ENCODE results near the gene RFC4. TPM values are rescaled to one million over a fixed set of nuclear protein-coding genes. Genes with fewer than 3 reads are reported as not detected.

RFC4 gene
- total and polyA plus RNA-seq, 9 of the 15 experiments (the other 6 are each of a cell fraction or from before 2014, with no cell fraction given), result 105 to 227 (median 180) TPM

GRCh38 chr3:186746008-186746407, 60.3 kb downstream of the RFC4 start (continued):
- TF ChIP-seq, protein P1, sequence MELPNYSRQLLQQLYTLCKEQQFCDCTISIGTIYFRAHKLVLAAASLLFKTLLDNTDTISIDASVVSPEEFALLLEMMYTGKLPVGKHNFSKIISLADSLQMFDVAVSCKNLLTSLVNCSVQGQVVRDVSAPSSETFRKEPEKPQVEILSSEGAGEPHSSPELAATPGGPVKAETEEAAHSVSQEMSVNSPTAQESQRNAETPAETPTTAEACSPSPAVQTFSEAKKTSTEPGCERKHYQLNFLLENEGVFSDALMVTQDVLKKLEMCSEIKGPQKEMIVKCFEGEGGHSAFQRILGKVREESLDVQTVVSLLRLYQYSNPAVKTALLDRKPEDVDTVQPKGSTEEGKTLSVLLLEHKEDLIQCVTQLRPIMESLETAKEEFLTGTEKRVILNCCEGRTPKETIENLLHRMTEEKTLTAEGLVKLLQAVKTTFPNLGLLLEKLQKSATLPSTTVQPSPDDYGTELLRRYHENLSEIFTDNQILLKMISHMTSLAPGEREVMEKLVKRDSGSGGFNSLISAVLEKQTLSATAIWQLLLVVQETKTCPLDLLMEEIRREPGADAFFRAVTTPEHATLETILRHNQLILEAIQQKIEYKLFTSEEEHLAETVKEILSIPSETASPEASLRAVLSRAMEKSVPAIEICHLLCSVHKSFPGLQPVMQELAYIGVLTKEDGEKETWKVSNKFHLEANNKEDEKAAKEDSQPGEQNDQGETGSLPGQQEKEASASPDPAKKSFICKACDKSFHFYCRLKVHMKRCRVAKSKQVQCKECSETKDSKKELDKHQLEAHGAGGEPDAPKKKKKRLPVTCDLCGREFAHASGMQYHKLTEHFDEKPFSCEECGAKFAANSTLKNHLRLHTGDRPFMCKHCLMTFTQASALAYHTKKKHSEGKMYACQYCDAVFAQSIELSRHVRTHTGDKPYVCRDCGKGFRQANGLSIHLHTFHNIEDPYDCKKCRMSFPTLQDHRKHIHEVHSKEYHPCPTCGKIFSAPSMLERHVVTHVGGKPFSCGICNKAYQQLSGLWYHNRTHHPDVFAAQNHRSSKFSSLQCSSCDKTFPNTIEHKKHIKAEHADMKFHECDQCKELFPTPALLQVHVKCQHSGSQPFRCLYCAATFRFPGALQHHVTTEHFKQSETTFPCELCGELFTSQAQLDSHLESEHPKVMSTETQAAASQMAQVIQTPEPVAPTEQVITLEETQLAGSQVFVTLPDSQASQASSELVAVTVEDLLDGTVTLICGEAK (IDR thresholded peaks at IDR 0.05), result peak; percentile 24; the same call in 1 of the 2 replicates
- TF ChIP-seq, protein P1 (CRISPR knock-in tag; IDR thresholded peaks at IDR 0.05), result no peak
- TF ChIP-seq KAT7 (CRISPR knock-in tag; IDR thresholded peaks at IDR 0.05; ENCODE audit: borderline replicate concordance) (no peak), MYC (IDR thresholded peaks at IDR 0.05; ENCODE audit: low read depth, low read length) (peak; percentile 29; the same call in 1 of the 2 replicates), MYC (CRISPR knock-in tag; IDR thresholded peaks at IDR 0.05; ENCODE audit: borderline replicate concordance, low read depth) (no peak), SMAD4 (CRISPR knock-in tag; conservative IDR thresholded peaks at IDR 0.05) (peak; percentile 37; the same call in 1 of the 2 replicates), SPI1 (IDR thresholded peaks at IDR 0.05; ENCODE audit: borderline replicate concordance, low read depth, low read length) (peak; percentile 76), FOXK1 (CRISPR knock-in tag; IDR thresholded peaks at IDR 0.05; ENCODE audit: borderline replicate concordance) (no peak), TEAD1 (CRISPR knock-in tag; IDR thresholded peaks at IDR 0.05) (peak in 1 of 2 experiments; percentile 58; a peak in 1 of 4 replicates), RERE (CRISPR knock-in tag; IDR thresholded peaks at IDR 0.05; ENCODE audit: borderline replicate concordance) (no peak), E2F6 (IDR thresholded peaks at IDR 0.05; ENCODE audit: borderline replicate concordance in 1 of 2, extremely low read depth in 1 of 2, insufficient read depth in 1 of 2, insufficient read length in 1 of 2, low read depth in 1 of 2, low read length in 1 of 2, poor library complexity in 1 of 2, severe bottlenecking in 1 of 2) (peak in 1 of 2 experiments; percentile 36)

All from K562 (cell line).